Activated CD8-positive, alpha-beta T cell treated with anti-CD3 and anti-CD28 coated beads for 36 hours (primary cell): ENCODE measurements around the gene MAP3K4. TPM values are rescaled to one million over a fixed set of nuclear protein-coding genes. Genes with fewer than 3 reads are reported as not detected.
"Not testable (repeated sequence)": the region's sequence is repeated elsewhere in the genome, so short reads cannot be mapped to it uniquely, and the experiment has no call there.

Source experiments
- ATAC-seq: fragments of 200-7000 bp; cut with Tn5 transposase; one replicate; pipeline ENCODE4 v1.10.0; 2021; ENCODE audit warnings: mild to moderate bottlenecking, moderate library complexity
- CTCF ChIA-PET: fragments of 350-600 bp; sonication (Branson Sonifier 250); formaldehyde crosslinking; loops from one replicate; lab custom pipeline; 2021; ENCODE audit warnings: antibody characterized with exemption; lab: Charles Lee
- POLR2A ChIA-PET: fragments of 350-600 bp; sonication (Branson Sonifier 250); formaldehyde crosslinking; loops from one replicate; lab custom pipeline; 2021; ENCODE audit warnings: antibody characterized with exemption; lab: Charles Lee
- DNase-seq: peaks from one replicate; pipeline ENCODE4 v3.0.0-alpha.2; 2020
- H3K27ac Mint-ChIP-seq: one replicate; pipeline ENCODE4 v1.8.0; 2021; ENCODE audit warnings: mild to moderate bottlenecking, mixed read lengths
- H3K27me3 Mint-ChIP-seq: one replicate; pipeline ENCODE4 v1.8.0; 2021; ENCODE audit warnings: mixed read lengths
- H3K36me3 Mint-ChIP-seq: one replicate; pipeline ENCODE4 v1.8.0; 2021; ENCODE audit warnings: low read depth, mixed read lengths
- H3K4me1 Mint-ChIP-seq: one replicate; pipeline ENCODE4 v1.8.0; 2021; ENCODE audit warnings: low read depth, mixed read lengths
- H3K4me3 Mint-ChIP-seq: one replicate; pipeline ENCODE4 v1.8.0; 2021; ENCODE audit warnings: mild to moderate bottlenecking, moderate library complexity, mixed read lengths
- H3K9me3 Mint-ChIP-seq: one replicate; pipeline ENCODE4 v1.8.0; 2021; ENCODE audit warnings: mixed read lengths
- intact Hi-C: fragments of 100-400 bp; cut with micrococcal nuclease; formaldehyde crosslinking; loops from one replicate; pipeline ENCODE4 v1.10.0; 2022
- total RNA-seq, 2 experiments: library from RNA; stranded (reverse); gene quantifications; one replicate each; pipeline ENCODE4 v1.2.3, GENCODE V29; 2021
- TF ChIP-seq, protein P1 (sequence below): fragments of 200-600 bp; IDR thresholded peaks from one replicate; pipeline ENCODE4 v1.8.0; 2022; ENCODE audit warnings: antibody characterized with exemption, mild to moderate bottlenecking

The MAP3K4 gene
- total RNA-seq, 2 experiments from 2014 or later, result 31.3 to 48.7 TPM

DNA sequence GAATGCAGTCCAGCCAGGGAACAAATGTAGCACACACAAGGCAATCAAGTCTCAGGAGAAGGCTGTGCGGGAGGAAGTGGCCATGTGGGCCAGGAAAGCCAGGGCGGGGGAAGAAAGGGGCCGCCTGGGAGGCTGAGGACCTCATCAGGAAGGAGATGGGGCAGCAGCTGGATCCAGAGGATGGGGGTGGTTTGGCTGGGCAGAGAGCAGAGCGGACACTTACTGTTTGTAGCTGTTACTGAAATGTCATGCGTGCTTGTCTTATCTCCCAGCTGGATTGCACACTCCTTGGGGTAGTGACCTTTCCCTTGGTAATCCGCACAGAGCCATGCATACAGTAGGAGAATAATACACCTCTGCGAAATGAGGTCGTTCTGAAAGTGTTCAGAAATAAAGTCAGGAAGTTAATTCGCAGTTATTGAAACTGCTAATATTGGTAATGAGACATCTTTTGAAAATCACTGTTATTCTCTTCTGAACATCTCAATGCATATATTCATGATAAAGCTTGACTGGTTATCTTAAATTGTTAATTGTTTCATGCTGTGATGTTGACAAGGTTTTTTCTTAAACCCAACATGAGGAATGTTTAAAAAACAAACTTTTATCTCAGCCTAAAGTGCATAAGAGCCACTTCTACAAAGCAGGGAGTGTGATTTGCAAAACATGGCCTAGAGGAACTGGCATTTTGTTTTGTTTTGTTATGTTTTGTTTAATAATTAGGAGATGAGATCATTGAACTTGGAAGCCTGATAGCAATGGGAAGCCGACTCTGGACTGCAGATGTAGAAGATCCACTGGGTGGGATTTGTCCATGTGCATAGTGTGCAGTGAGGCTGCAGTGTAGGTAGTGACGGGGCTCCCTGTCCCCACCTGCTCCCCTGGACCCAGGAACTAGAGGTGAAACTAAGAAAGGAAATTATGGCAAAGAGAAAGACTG, 18.0 kb upstream of the MAP3K4 start:
- DNase-seq (no peak), ATAC-seq (no peak)
- CTCF ChIA-PET, result no interaction called here
- H3K27ac Mint-ChIP-seq, result no peak overlapping the region
- peaks cover 9% of the 10 kb centered on the region for H3K27me3 Mint-ChIP-seq
- H3K4me1 Mint-ChIP-seq, result no peaks in the 10 kb centered on the region
- POLR2A ChIA-PET, result interaction anchor here (0.6 kb wide), 1 partner anchor 19 kb away, joined by 3 read pairs; no protein-coding TSS in a partner anchor
- H3K4me3 Mint-ChIP-seq, result no peak overlapping the region
- no peaks in the 10 kb centered on the region for H3K36me3 Mint-ChIP-seq
- intact Hi-C loops, result no loop called here
- TF ChIP-seq, protein P1, sequence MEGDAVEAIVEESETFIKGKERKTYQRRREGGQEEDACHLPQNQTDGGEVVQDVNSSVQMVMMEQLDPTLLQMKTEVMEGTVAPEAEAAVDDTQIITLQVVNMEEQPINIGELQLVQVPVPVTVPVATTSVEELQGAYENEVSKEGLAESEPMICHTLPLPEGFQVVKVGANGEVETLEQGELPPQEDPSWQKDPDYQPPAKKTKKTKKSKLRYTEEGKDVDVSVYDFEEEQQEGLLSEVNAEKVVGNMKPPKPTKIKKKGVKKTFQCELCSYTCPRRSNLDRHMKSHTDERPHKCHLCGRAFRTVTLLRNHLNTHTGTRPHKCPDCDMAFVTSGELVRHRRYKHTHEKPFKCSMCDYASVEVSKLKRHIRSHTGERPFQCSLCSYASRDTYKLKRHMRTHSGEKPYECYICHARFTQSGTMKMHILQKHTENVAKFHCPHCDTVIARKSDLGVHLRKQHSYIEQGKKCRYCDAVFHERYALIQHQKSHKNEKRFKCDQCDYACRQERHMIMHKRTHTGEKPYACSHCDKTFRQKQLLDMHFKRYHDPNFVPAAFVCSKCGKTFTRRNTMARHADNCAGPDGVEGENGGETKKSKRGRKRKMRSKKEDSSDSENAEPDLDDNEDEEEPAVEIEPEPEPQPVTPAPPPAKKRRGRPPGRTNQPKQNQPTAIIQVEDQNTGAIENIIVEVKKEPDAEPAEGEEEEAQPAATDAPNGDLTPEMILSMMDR, result no peak
- H3K9me3 Mint-ChIP-seq, result no peaks in the 10 kb centered on the region

DNA sequence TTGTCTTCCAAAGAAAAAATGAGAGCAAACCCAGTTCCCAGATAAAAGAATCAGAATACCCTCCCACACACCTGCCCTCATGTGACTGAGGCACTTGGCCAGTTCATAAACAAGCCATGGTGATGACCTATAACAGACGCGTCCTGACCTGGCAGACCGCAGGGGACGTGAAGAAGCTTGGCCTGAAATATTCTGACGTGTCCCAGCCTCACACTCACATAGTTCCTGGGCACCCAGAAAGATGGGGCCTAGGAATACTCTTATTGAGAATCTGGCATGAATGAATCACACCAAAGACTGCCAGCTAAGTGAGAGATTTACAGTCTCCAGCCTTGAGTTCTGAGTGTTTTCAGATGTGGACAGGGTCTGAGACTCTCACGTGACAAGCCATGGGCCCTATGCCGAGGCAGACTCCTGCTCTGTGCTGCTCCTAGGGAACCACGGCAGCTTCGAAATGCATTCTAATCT, 17.2 kb upstream of the MAP3K4 start:
- H3K27ac Mint-ChIP-seq, result no peak overlapping the region
- H3K36me3 Mint-ChIP-seq, result no peaks in the 10 kb centered on the region
- H3K9me3 Mint-ChIP-seq, result no peaks in the 10 kb centered on the region
- TF ChIP-seq, protein P1, result no peak
- H3K27me3 Mint-ChIP-seq, result peaks cover 11% of the 10 kb centered on the region
- POLR2A ChIA-PET, result interaction anchor here (0.6 kb wide), 1 partner anchor 18 kb away, joined by 3 read pairs; no protein-coding TSS in a partner anchor
- H3K4me1 Mint-ChIP-seq, result no peaks in the 10 kb centered on the region
- no peak for DNase-seq
- intact Hi-C loops, result no loop called here
- CTCF ChIA-PET, result no interaction called here
- ATAC-seq, result no peak
- no peak overlapping the region for H3K4me3 Mint-ChIP-seq

DNA sequence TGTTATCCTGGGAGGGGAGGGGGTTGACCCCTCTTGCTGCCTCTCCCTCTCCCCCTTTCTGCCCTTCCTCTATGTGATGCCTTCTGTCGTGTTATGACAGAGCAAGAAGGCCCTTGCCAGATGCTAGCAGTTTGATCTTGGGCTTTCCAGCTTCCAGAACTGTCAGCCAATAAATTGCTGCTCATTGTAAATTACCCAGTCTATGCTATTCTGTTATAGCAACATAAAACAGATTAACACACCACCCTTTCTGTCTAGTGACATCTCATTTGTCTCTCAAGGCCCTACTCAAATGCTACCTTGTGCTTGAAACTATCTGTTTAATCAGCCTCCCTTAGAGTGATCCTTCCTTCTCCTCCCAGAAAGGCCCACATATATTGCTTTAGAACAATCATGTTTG, 16.4 kb upstream of the MAP3K4 start:
- no peaks in the 10 kb centered on the region for H3K36me3 Mint-ChIP-seq
- TF ChIP-seq, protein P1, result no peak

GRCh38 chr6:160975961-160976360, 15.6 kb upstream of the MAP3K4 start:
- ATAC-seq, intact Hi-C loops, H3K4me3 Mint-ChIP-seq, DNase-seq, H3K27ac Mint-ChIP-seq, H3K36me3 Mint-ChIP-seq, H3K9me3 Mint-ChIP-seq, H3K4me1 Mint-ChIP-seq, POLR2A ChIA-PET, H3K27me3 Mint-ChIP-seq: not testable (repeated sequence)
- CTCF ChIA-PET, result interaction anchor here (1.1 kb wide), 1 partner anchor 45 kb away, joined by 3 read pairs; no protein-coding TSS in a partner anchor

More for the DNA sequence above, 16.4 kb upstream of the MAP3K4 start:
- ATAC-seq, result no peak
- intact Hi-C loops, result no loop called here
- no peak for DNase-seq
- Mint-ChIP-seq H3K27ac (no peak overlapping the region), H3K4me3 (no peak overlapping the region), H3K27me3 (peaks cover 9% of the 10 kb centered on the region), H3K4me1 (no peaks in the 10 kb centered on the region), H3K9me3 (no peaks in the 10 kb centered on the region)
- CTCF ChIA-PET, result no interaction called here
- POLR2A ChIA-PET, result interaction anchor here (0.5 kb wide), 1 partner anchor 623 kb away, joined by 3 read pairs; no protein-coding TSS in a partner anchor

DNA sequence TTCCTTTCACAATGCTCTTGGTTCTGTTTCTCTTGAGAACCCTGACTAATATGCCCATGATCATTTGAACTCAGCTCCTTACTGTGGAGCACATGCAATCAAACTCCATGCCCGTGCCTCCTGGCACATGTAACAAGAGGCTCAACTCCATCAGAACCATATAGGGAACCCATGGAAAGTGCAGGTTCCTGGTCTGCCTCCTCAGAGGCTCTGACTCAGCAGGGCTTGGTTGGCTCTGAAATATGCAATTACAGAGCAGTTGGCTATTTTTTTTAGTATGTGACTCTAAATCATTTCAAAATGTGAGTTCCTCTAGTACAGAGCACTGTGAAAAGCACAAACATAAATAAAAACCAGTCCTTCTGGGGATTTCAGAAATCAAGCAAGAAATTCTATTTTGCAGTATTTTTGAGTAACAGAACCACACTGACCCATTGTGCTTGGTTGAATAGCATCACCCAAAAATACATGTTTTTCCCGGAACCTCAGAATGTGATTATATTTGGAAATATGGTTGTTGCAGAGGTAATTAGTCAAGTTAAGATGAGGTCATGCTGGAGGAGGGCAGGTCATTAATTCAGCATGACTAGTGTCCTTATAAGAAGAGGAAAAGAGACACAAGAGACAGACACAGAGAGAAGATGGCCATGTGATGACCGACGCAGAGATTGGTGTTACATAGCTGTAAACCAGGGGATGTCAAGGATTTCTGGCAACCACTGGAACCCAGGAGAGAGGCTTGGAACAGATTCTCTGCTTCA, 13.2 kb upstream of the MAP3K4 start:
- Mint-ChIP-seq H3K4me3 (no peak overlapping the region), H3K4me1 (no peaks in the 10 kb centered on the region), H3K27me3 (peaks cover 8% of the 10 kb centered on the region), H3K9me3 (peaks cover 6% of the 10 kb centered on the region), H3K27ac (no peak overlapping the region), H3K36me3 (no peaks in the 10 kb centered on the region)
- no peak for DNase-seq
- ChIA-PET CTCF (interaction anchor here (1.4 kb wide), 1 partner anchor 393 kb away, joined by 4 read pairs; no protein-coding TSS in a partner anchor), POLR2A (no interaction called here)
- no peak for ATAC-seq
- intact Hi-C loops, result no loop called here
- TF ChIP-seq, protein P1, result no peak
